NCI-H2029 (cell line): Measurements from ENCODE around the gene OPN1MW3.
"Not testable (repeated sequence)": the region's sequence is repeated elsewhere in the genome, so short reads cannot be mapped to it uniquely, and the experiment has no call there.

Source experiments
- DNase-seq: peaks from one replicate; lab custom pipeline; 2025; lab: John Stamatoyannopoulos, UW

The OPN1MW3 gene

DNA sequence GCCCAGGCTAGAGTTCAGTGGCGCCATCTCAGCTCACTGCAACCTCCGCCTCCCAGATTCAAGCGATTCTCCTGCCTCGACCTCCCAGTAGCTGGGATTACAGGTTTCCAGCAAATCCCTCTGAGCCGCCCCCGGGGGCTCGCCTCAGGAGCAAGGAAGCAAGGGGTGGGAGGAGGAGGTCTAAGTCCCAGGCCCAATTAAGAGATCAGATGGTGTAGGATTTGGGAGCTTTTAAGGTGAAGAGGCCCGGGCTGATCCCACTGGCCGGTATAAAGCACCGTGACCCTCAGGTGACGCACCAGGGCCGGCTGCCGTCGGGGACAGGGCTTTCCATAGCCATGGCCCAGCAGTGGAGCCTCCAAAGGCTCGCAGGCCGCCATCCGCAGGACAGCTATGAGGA lies at the start of gene OPN1MW3:
Gene OPN1MW3 (plus strand): TSS at position 301 of the 400 bp plus-strand sequence. CDS start 38 bp downstream, at position 339.
- not testable (repeated sequence) for DNase-seq

DNA sequence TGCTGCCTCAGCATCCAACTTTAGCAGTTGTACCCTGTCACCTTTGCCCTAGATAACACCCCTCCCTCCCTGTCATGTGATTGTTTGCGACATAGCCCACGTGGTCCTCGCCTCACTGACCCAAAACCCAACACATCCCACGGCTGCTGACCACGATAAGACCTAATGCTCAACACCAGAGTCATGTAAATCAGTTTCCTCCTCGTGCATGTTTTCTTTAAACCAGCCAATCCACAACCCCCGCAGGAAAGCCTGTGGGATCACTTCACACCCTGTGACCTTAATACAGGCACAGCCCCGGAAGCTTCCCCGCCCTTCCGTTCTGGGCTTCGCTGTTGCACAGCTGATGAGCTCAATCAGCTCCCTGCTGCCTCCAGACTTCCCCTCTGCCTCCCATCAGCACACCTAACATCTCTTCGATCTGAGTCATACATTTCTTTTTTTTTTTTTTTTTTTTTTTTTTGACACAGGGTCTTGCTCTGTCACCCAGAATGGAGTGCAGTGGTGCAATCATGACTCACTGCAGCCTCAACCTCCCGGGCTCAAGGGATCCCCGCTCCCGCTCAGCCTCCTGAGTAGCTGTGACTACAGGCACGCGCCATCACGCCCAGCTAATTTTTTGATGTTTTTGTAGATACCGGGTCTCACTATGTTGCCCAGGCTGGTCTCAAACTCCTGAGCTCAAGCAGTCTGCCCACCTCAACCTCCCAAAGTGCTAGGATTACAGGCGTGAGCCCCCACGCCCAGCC lies 47.5 kb upstream of the OPN1MW3 start:
- DNase-seq = not testable (repeated sequence)

DNA sequence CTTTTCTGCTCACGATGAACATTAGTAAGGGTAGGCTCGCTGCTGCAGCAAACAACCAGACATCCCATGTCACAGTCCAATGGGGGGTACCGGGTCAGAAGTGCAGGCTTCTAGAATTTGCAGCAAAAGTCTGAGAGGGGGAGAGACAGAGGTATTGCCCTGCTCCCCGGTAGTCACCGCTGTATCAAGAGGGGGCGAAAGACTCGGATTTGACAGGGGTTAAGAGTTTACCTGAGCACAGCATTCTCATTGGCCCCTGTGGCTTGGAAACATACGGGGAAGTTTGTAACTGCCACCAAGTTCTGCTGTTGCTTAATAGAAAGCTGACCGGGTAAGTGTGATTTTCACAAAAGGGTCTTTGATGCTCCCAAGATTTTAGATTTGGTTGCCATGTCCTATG lies 46.3 kb upstream of the OPN1MW3 start:
- DNase-seq = not testable (repeated sequence)

DNA sequence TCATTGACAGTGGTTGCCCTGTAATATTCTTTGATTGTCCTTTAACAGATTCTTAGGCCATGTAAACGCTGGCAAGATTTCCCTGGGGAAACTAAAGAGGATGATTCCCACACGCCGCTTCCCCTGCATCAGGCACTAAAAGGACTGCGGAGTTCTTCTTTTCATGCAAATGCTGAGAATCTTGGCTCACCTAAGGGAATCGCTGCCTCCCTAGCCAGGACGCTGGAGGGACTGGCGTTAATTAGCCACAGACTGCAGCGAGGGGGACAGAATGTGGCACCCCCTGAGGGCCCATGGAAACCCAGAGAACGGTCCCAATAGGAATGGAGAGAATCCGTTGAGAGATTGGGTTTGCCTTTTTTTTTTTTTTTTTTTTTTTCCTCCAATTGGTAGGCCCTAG lies 45.9 kb upstream of the OPN1MW3 start:
- not testable (repeated sequence) for DNase-seq

DNA sequence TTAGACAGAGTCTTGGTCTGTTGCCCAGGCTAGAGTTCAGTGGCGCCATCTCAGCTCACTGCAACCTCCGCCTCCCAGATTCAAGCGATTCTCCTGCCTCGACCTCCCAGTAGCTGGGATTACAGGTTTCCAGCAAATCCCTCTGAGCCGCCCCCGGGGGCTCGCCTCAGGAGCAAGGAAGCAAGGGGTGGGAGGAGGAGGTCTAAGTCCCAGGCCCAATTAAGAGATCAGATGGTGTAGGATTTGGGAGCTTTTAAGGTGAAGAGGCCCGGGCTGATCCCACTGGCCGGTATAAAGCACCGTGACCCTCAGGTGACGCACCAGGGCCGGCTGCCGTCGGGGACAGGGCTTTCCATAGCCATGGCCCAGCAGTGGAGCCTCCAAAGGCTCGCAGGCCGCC lies 37.9 kb upstream of the OPN1MW3 start, which contains the start of gene OPN1MW2:
Gene OPN1MW2 (plus strand): TSS at position 301 of the 400 bp plus-strand sequence. CDS start 60 bp downstream, at position 361.
- DNase-seq = not testable (repeated sequence)

DNA sequence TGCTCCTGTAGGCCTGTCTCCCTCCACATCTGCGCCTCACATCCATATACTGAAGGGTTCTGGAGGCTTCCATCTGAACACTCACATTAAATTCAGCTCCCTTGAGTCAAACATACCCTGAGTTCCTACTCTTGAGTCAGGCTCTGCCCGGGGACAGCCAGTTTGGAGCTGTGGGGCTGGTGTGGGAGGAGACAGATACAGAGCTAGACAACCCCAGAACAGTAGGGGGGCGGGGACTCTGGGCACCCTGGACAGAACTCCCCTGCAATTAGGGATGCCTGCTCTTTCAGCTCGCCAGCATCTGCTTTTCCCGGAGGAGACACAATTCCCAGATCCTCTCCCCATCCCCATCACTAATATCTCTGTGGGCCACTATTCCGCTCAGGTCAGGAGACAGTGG lies 32.1 kb upstream of the OPN1MW3 start:
- DNase-seq = not testable (repeated sequence)

DNA sequence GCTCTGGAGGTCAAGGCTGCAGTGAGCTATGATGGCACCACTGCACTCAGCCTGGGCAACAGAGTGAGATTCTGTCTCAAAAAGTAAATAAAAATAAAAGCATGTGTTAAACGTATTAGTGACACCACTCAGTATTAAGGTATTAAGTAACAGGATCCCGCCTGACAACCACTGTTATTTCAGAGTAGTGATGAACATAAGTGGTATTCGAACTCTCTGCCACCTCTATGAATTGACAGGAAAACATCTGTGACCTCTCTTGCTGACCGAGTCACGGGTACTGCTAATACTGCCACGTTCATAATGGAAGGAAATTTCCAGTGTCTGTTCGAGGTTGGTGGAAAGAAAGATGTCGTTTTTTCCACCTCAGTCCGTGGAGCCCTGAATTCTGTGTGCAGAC lies 30.7 kb upstream of the OPN1MW3 start:
- DNase-seq = not testable (repeated sequence)

DNA sequence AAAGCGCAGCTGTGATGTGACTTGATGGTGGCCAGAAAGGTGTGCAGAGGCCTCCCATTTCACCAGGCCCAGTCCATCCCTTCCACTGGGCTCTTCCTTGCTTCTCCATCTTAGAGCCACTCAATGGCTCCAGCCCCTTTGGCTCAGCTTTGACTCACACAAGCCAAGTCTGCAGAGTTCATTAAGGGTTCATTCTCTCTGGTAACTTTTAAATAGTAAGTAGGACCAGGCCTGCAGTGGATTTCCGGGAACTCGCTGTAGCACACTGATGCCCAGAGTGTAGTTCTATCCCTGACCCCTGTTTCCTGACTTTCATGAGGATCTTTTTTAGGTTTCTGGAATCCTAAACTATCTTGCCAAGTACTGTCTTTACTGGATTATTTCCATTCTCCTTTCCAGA lies 25.9 kb upstream of the OPN1MW3 start:
- DNase-seq = not testable (repeated sequence)

DNA sequence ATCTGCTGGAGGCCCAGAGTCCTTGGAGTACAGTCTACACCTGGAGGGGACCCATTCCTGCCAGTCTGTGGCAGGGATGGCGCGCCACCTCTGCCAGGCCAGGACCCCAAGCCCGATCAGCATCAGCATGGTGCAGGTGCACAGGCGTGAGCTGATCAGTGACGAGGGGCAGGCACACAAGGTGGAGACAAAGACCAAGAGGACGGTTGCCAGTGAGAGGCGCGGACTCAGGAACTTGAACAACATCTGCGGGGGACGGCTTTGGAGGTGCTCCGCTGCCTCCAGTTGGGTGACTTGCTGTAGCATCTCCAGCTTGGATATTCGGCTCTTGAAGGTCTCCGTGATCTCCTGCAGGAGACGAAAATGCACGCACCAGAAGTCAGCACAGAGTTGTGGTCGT lies 23.8 kb upstream of the OPN1MW3 start:
- not testable (repeated sequence) for DNase-seq

DNA sequence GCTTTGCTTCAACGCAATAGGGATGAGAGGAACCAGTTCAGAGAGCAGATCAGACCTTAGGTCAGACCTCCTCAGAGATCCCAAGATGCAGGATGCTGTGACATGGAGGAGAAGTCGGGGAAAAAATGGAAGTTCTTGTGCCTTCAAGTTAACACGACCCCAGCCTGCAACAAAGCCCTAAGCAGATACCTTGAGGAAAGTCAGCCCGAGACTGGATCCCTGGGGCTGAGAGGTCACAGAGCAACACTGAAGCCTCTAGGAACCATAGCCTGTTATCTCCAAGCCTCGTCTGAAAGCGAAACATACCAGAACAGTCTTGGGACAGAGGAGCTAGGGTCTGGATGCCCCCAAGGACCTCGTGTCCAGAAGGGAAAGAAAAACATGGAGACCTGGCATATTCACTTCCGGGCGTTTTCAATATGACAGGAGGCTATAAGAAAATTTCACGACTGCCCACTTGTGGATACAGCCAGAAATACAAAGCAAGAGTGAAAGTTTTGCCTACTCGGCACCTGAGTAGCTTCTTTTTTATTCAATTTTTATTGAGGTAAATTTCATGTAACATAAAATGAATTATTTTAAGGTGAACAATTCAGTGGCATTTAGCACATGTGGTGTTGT lies 18.3 kb upstream of the OPN1MW3 start:
- DNase-seq = not testable (repeated sequence)

DNA sequence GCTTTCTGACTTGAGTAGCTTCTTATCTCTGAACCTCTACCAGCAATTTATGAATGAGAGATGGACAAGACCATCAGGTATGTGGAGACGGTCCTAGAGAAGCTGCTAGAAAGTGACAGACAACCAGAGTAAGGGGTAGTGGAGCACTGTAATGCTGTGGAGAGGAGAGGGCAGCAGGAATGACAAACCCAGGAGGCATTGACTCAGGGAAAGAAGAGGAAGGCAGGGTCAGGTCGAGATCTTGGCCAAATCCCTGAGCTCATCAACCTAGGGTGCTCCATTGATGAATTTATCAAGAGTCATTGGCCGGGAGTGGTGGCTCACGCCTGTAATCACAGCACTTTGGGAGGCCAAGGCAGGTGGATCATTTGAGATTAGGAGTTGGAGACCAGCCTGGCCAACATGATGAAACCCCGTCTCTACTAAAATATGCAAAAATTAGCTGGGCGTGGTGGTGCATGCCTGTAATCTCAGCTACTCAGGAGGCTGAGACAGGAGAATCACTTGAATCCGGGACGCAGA lies 17.3 kb upstream of the OPN1MW3 start:
- DNase-seq = not testable (repeated sequence)

DNA sequence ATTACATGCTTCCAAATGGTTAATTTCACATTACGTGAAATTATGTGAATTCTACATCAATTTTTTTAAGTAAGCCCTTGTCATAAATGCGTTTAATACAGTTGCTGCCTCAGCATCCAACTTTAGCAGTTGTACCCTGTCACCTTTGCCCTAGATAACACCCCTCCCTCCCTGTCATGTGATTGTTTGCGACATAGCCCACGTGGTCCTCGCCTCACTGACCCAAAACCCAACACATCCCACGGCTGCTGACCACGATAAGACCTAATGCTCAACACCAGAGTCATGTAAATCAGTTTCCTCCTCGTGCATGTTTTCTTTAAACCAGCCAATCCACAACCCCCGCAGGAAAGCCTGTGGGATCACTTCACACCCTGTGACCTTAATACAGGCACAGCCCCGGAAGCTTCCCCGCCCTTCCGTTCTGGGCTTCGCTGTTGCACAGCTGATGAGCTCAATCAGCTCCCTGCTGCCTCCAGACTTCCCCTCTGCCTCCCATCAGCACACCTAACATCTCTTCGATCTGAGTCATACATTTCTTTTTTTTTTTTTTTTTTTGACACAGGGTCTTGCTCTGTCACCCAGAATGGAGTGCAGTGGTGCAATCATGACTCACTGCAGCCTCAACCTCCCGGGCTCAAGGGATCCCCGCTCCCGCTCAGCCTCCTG lies 9.9 kb upstream of the OPN1MW3 start:
- not testable (repeated sequence) for DNase-seq

DNA sequence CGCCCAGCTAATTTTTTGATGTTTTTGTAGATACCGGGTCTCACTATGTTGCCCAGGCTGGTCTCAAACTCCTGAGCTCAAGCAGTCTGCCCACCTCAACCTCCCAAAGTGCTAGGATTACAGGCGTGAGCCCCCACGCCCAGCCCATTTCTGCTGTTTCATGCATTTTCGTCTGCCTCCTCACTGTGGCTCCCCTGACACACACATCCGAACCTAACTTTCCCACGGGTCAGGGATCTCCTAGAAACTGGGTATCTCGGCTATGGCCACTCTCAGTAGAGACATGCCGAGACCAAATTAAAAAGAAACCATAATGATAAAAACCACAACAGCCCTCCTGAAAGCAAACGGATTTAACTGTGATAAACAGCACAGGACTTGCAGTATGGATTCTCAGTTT lies 9.3 kb upstream of the OPN1MW3 start:
- not testable (repeated sequence) for DNase-seq

DNA sequence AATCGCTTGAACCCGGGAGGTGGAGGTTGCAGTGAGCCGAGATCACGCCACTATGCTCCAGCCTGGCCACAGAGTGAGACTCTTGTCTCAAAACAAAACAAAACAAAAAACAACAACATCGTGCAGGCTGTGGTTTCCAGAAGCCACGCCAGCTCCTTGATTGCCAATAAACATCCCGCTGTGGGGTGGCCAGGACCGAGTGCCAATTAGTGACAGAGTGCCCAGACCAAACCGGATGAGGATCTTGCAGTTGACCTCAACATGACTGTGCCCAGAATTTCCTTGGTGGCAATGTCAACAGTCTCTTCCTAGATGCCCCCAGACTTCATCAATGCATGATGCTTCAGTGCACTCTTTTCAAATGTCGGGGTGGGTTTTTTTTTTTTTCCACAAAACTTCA lies 1.3 kb downstream of the OPN1MW3 start:
- DNase-seq = not testable (repeated sequence)

DNA sequence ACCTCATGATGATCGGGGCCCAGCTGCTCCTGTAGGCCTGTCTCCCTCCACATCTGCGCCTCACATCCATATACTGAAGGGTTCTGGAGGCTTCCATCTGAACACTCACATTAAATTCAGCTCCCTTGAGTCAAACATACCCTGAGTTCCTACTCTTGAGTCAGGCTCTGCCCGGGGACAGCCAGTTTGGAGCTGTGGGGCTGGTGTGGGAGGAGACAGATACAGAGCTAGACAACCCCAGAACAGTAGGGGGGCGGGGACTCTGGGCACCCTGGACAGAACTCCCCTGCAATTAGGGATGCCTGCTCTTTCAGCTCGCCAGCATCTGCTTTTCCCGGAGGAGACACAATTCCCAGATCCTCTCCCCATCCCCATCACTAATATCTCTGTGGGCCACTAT lies 5.7 kb downstream of the OPN1MW3 start:
- DNase-seq = not testable (repeated sequence)

DNA sequence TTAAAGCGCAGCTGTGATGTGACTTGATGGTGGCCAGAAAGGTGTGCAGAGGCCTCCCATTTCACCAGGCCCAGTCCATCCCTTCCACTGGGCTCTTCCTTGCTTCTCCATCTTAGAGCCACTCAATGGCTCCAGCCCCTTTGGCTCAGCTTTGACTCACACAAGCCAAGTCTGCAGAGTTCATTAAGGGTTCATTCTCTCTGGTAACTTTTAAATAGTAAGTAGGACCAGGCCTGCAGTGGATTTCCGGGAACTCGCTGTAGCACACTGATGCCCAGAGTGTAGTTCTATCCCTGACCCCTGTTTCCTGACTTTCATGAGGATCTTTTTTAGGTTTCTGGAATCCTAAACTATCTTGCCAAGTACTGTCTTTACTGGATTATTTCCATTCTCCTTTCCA lies 11.9 kb downstream of the OPN1MW3 start:
- DNase-seq = not testable (repeated sequence)

DNA sequence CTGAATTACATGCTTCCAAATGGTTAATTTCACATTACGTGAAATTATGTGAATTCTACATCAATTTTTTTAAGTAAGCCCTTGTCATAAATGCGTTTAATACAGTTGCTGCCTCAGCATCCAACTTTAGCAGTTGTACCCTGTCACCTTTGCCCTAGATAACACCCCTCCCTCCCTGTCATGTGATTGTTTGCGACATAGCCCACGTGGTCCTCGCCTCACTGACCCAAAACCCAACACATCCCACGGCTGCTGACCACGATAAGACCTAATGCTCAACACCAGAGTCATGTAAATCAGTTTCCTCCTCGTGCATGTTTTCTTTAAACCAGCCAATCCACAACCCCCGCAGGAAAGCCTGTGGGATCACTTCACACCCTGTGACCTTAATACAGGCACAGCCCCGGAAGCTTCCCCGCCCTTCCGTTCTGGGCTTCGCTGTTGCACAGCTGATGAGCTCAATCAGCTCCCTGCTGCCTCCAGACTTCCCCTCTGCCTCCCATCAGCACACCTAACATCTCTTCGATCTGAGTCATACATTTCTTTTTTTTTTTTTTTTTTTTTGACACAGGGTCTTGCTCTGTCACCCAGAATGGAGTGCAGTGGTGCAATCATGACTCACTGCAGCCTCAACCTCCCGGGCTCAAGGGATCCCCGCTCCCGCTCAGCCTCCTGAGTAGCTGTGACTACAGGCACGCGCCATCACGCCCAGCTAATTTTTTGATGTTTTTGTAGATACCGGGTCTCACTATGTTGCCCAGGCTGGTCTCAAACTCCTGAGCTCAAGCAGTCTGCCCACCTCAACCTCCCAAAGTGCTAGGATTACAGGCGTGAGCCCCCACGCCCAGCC lies 27.3 kb downstream of the OPN1MW3 start:
- DNase-seq = not testable (repeated sequence)

DNA sequence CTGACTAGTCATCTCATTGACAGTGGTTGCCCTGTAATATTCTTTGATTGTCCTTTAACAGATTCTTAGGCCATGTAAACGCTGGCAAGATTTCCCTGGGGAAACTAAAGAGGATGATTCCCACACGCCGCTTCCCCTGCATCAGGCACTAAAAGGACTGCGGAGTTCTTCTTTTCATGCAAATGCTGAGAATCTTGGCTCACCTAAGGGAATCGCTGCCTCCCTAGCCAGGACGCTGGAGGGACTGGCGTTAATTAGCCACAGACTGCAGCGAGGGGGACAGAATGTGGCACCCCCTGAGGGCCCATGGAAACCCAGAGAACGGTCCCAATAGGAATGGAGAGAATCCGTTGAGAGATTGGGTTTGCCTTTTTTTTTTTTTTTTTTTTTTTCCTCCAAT lies 29.0 kb downstream of the OPN1MW3 start:
- not testable (repeated sequence) for DNase-seq

DNA sequence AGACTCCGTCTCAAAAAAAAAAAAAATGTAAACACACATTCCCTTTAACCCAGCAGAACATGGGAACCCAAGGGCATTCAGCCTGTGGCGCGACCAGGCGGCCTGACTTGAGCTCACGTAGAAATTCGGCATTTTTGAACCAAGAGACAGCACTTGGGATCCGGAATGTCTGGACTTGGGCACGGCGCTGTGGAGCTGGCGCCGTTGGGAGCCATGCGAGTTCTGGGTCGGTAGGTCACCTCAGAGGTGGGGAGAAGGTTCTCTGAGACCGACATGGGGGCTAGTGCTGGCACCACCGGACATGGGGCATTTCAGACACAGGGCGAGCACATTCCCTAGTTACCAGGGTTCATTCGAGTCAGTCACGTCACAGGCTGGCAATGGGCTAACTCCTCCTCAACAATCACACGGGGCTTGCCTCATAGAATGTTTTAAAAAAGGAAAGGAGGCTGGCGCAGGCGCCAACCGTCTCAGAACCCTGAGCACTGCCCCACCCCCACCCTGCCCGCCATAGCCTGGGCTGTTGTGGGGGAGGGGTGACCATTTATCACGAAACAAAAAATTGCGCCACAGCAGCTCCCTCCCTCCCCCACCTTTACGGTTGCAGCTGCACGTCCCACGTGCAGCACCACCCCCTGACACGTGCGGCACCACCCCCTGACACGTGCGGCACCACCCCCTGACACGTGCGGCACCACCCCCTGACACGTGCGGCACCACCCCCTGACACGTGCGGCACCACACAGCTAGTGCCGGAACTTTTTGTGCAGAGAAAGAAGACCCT lies 37.6 kb downstream of the OPN1MW3 start, which contains the start of gene TEX28:
Gene TEX28 (minus strand): TSS at position 334 of the 784 bp plus-strand sequence. CDS start 3,007 bp downstream, outside the sequence.
- no peak for DNase-seq

DNA sequence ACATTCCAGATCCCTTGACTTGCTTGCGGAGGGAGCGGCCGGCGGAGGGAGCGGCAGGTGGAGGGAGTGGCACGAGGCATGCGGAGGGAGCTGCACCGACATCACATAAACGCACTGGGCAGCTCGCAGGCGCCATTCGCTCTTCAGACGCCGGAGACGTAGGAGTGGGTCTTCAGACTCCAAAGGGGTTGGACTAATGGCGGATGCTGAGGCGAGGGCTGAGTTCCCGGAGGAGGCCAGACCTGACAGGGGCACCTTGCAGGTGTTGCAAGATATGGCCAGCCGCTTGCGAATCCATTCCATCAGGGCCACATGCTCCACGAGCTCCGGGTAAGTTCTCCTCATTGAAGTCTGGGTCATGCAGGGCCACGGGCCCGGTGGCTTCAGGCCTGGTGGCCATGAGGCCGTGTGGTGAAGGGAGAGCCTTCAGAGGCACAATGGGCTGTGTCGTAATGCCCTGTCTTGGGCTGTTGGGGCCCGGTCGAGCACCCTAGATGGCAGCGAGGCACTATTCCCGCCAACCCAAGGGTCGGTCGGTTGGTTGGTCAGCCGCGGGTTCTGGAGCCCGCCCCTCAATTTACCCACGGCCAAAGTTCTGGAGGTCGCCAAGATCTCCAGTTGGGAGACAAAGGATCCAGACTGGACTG lies 38.4 kb downstream of the OPN1MW3 start, which contains the start of gene TKTL1:
Gene TKTL1 (plus strand): TSS at position 132 of the 647 bp plus-strand sequence. CDS start 65 bp downstream, at position 197.
- no peak for DNase-seq
